GM19463 (cell line): Measurements from ENCODE around the gene YKT6.

ENCODE experiments used
- ATAC-seq: cut with Tn5 transposase; IDR thresholded peaks from one replicate; pipeline ENCODE4 v1.9.1; 2021; ENCODE audit warnings: mild to moderate bottlenecking, moderate library complexity; ENCODE audit not compliant: unreplicated experiment

Gene YKT6

GRCh38 chr7:44231088-44231487 lies 30.3 kb downstream of the YKT6 start:
- no peak for ATAC-seq

- ATAC-seq: no peak
Observed at GRCh38 chr7:44232396-44232795, 31.6 kb downstream of the YKT6 start.

- no peak for ATAC-seq
Observed at GRCh38 chr7:44232901-44233715, 32.3 kb downstream of the YKT6 start.

- ATAC-seq: no peak
Observed at GRCh38 chr7:44235066-44235465, 34.3 kb downstream of the YKT6 start.

GRCh38 chr7:44235582-44236332 lies 35.0 kb downstream of the YKT6 start:
- ATAC-seq: no peak

- ATAC-seq: no peak
Observed at GRCh38 chr7:44236333-44236728, 35.6 kb downstream of the YKT6 start.

- ATAC-seq: no peak
Observed at GRCh38 chr7:44237696-44238095, 36.9 kb downstream of the YKT6 start.

- no peak for ATAC-seq
Observed at GRCh38 chr7:44238116-44238695, 37.4 kb downstream of the YKT6 start.

- no peak for ATAC-seq
Observed at GRCh38 chr7:44239361-44239760, 38.6 kb downstream of the YKT6 start.

- no peak for ATAC-seq
Observed at GRCh38 chr7:44240376-44240775, 39.6 kb downstream of the YKT6 start.

- peak; percentile 81 for ATAC-seq
Observed at GRCh38 chr7:44240983-44241510, 40.3 kb downstream of the YKT6 start.

- no peak for ATAC-seq
Observed at GRCh38 chr7:44242091-44242490, 41.3 kb downstream of the YKT6 start.

GRCh38 chr7:44244282-44244681 lies 43.5 kb downstream of the YKT6 start:
- no peak for ATAC-seq

GRCh38 chr7:44246396-44247113 lies 45.8 kb downstream of the YKT6 start:
- ATAC-seq: no peak

- no peak for ATAC-seq
Observed at GRCh38 chr7:44247868-44248651, 47.3 kb downstream of the YKT6 start.

- ATAC-seq: no peak
Observed at GRCh38 chr7:44249639-44250234, 49.0 kb downstream of the YKT6 start.

- no peak for ATAC-seq
Observed at GRCh38 chr7:44251269-44251668, 50.5 kb downstream of the YKT6 start.

GRCh38 chr7:44251881-44252280 lies 51.1 kb downstream of the YKT6 start:
- no peak for ATAC-seq

- no peak for ATAC-seq
Observed at GRCh38 chr7:44256459-44256858, 55.7 kb downstream of the YKT6 start.

- ATAC-seq: no peak
Observed at GRCh38 chr7:44257213-44257612, 56.4 kb downstream of the YKT6 start.
